OCI-LY3 (cell line): Measurements from ENCODE around the gene SYT1.
"Not testable (repeated sequence)": the region's sequence is repeated elsewhere in the genome, so short reads cannot be mapped to it uniquely, and the experiment has no call there.

Experiments used
- H2AFZ ChIP-seq: fragments of 200-600, 300-600 bp; shearing (Covaris generic); 2 replicates; pipeline ENCODE4 v1.6.0; 2014; ENCODE audit warnings: antibody characterized with exemption, low read depth, low read length
- H3K27ac ChIP-seq: fragments of 200-600, 300-600 bp; sonication (generic); 2 replicates; pipeline ENCODE4 v1.5.1; 2014; ENCODE audit warnings: mild to moderate bottlenecking, low read length, moderate library complexity, mixed read lengths
- H3K27me3 ChIP-seq: fragments of 200-600, 300-600 bp; sonication (generic); 2 replicates; pipeline ENCODE4 v1.6.1; 2014; ENCODE audit warnings: low read depth, low read length, mixed read lengths
- H3K36me3 ChIP-seq: fragments of 200-600, 300-600 bp; sonication (generic); replicated peaks from 2 replicates; pipeline ENCODE3; 2014; ENCODE audit warnings: low read depth, low read length, mixed read lengths
- H3K4me1 ChIP-seq: fragments of 300-600, 200-600 bp; sonication (generic); 2 replicates; pipeline ENCODE4 v1.6.1; 2014; ENCODE audit warnings: low read length, mixed read lengths
- H3K4me2 ChIP-seq: fragments of 200-600, 300-600 bp; sonication (generic); 2 replicates; pipeline ENCODE4 v1.6.1; 2014; ENCODE audit warnings: low read length, mixed read lengths
- H3K4me3 ChIP-seq: fragments of 300-600, 200-600 bp; sonication (generic); 2 replicates; pipeline ENCODE4 v1.5.1; 2014; ENCODE audit warnings: antibody characterized with exemption, mild to moderate bottlenecking, low read length, moderate library complexity
- H3K79me2 ChIP-seq: fragments of 300-600, 200-600 bp; shearing (Covaris generic); 2 replicates; pipeline ENCODE4 v1.6.1; 2014; ENCODE audit warnings: mild to moderate bottlenecking, low read length, mixed read lengths
- H3K9ac ChIP-seq: fragments of 300-600, 200-600 bp; shearing (Covaris generic); 2 replicates; pipeline ENCODE4 v1.6.0; 2014; ENCODE audit warnings: mild to moderate bottlenecking, low read length, moderate library complexity
- H3K9me3 ChIP-seq: fragments of 200-600, 300-600 bp; shearing (Covaris generic); 2 replicates; pipeline ENCODE4 v1.6.1; 2014; ENCODE audit warnings: low read length, mixed read lengths; ENCODE audit not compliant: insufficient read depth
- H4K20me1 ChIP-seq: fragments of 200-600, 300-600 bp; sonication (generic); 2 replicates; pipeline ENCODE4 v1.6.1; 2016; ENCODE audit warnings: low read length, mixed read lengths; ENCODE audit not compliant: insufficient read depth
- CTCF ChIP-seq: fragments of 200-600, 300-600 bp; sonication (generic); IDR thresholded peaks from 2 replicates; pipeline ENCODE4 v1.5.1; 2014; ENCODE audit warnings: antibody characterized with exemption, low read length, low read depth
- EZH2phosphoT487 ChIP-seq: fragments of 200-600 bp; shearing (Covaris generic); IDR thresholded peaks from 2 replicates; pipeline ENCODE4 v1.6.1; 2018; ENCODE audit warnings: antibody characterized with exemption, mixed run types, low read depth

Gene SYT1

GRCh38 chr12:78829690-78830089, 34.9 kb upstream of the SYT1 start:
- Histone ChIP-seq H3K4me2 (no peak overlapping the region), H4K20me1 (no peaks in the 10 kb centered on the region), H3K4me1 (no peaks in the 10 kb centered on the region), H3K4me3 (no peak overlapping the region), H3K27me3 (no peaks in the 10 kb centered on the region), H3K9ac (no peak overlapping the region), H3K36me3 (no peaks in the 10 kb centered on the region), H3K79me2 (no peaks in the 10 kb centered on the region), H3K9me3 (no peaks in the 10 kb centered on the region), H2AFZ (no peak overlapping the region), H3K27ac (no peak overlapping the region)
- TF ChIP-seq CTCF (no peak), EZH2phosphoT487 (no peak)

- H3K4me1 ChIP-seq: no peaks in the 10 kb centered on the region
- no peaks in the 10 kb centered on the region for H4K20me1 ChIP-seq
- H3K4me3 ChIP-seq: no peak overlapping the region
- H3K36me3 ChIP-seq: no peaks in the 10 kb centered on the region
- no peak overlapping the region for H3K27ac ChIP-seq
- H3K27me3 ChIP-seq: no peaks in the 10 kb centered on the region
- H2AFZ ChIP-seq: no peak overlapping the region
- H3K4me2 ChIP-seq: no peak overlapping the region
- no peaks in the 10 kb centered on the region for H3K79me2 ChIP-seq
- TF ChIP-seq CTCF: no peak
- TF ChIP-seq EZH2phosphoT487: no peak
- no peak overlapping the region for H3K9ac ChIP-seq
- no peaks in the 10 kb centered on the region for H3K9me3 ChIP-seq
Observed at GRCh38 chr12:78835493-78835892, 29.1 kb upstream of the SYT1 start.

GRCh38 chr12:78840518-78841019, 24.0 kb upstream of the SYT1 start:
- not testable (repeated sequence) for H3K27me3 ChIP-seq, H3K4me1 ChIP-seq, H3K9ac ChIP-seq, H3K79me2 ChIP-seq, H3K4me3 ChIP-seq, H3K4me2 ChIP-seq, H2AFZ ChIP-seq, H3K9me3 ChIP-seq, H3K36me3 ChIP-seq, H3K27ac ChIP-seq, H4K20me1 ChIP-seq

GRCh38 chr12:78853231-78853630, 11.3 kb upstream of the SYT1 start:
- H3K9me3 ChIP-seq: no peaks in the 10 kb centered on the region
- H3K4me1 ChIP-seq: no peaks in the 10 kb centered on the region
- H2AFZ ChIP-seq: no peak overlapping the region
- H3K9ac ChIP-seq: no peak overlapping the region
- TF ChIP-seq EZH2phosphoT487: no peak
- TF ChIP-seq CTCF: no peak
- no peaks in the 10 kb centered on the region for H4K20me1 ChIP-seq
- H3K4me3 ChIP-seq: no peak overlapping the region
- H3K27me3 ChIP-seq: no peaks in the 10 kb centered on the region
- H3K4me2 ChIP-seq: no peak overlapping the region
- no peaks in the 10 kb centered on the region for H3K79me2 ChIP-seq
- no peaks in the 10 kb centered on the region for H3K36me3 ChIP-seq
- H3K27ac ChIP-seq: no peak overlapping the region
